Ovary (tissue), 3 donors: ENCODE measurements around the gene ARHGAP29.

Experiments
- POLR2A ChIP-seq: fragments of 450-650 bp; IDR thresholded peaks from one replicate; pipeline ENCODE4 v1.6.1; 2017; ENCODE audit warnings: antibody characterized with exemption, mild to moderate bottlenecking, moderate library complexity
- TF ChIP-seq, protein P1 (sequence below), 3 donors: fragments of 450-650 bp in 2 of 3; fragments of 200-600 bp in 1 of 3; IDR thresholded peaks; one replicate each; pipeline versions ENCODE4 v1.5.1 to v1.8.0; 2016 to 2022; ENCODE audit warnings: antibody characterized with exemption in 3 of 3, mild to moderate bottlenecking in 1 of 3
- donor health status: DM: no; HTN: no; CAD: no.

DNA sequence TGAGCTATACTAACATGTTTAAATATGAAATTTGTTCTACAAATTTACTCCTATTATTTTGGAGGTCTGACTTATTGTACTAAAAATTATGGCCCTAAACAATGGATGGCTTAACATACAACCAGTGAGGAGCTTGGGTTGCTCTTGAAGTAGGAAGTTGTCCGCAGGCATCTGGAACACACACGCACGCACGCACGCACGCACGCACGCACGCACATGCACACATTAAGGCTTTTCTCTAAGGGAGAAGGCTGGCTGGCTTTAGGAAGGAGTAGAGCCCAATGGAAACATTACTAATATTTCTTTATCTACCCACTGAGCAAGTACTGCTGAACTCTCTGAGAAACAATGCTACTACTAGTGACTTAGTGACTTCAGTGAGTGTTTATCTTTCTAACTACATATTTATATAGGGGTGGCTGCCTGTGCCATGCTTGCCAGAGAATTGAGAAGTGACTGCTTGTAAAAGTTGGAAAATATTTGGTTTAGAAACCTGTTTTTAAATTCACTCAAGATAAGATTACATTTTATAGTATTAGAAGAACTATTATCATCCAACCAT, 16.2 kb upstream of the ARHGAP29 start:
- TF ChIP-seq, protein P1, sequence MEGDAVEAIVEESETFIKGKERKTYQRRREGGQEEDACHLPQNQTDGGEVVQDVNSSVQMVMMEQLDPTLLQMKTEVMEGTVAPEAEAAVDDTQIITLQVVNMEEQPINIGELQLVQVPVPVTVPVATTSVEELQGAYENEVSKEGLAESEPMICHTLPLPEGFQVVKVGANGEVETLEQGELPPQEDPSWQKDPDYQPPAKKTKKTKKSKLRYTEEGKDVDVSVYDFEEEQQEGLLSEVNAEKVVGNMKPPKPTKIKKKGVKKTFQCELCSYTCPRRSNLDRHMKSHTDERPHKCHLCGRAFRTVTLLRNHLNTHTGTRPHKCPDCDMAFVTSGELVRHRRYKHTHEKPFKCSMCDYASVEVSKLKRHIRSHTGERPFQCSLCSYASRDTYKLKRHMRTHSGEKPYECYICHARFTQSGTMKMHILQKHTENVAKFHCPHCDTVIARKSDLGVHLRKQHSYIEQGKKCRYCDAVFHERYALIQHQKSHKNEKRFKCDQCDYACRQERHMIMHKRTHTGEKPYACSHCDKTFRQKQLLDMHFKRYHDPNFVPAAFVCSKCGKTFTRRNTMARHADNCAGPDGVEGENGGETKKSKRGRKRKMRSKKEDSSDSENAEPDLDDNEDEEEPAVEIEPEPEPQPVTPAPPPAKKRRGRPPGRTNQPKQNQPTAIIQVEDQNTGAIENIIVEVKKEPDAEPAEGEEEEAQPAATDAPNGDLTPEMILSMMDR (IDR thresholded peaks at IDR 0.05), result no peak
- no peak for TF ChIP-seq POLR2A
